Thyroid gland (tissue), 4 donors: ENCODE measurements around the gene EBPL.

ENCODE experiments used
- POLR2A ChIP-seq, 2 donors: fragments of 450-650 bp; IDR thresholded peaks; one replicate each; pipeline ENCODE4 v1.6.1; 2017; ENCODE audit warnings: antibody characterized with exemption in 2 of 2, mild to moderate bottlenecking in 2 of 2, moderate library complexity in 1 of 2
- TF ChIP-seq, protein P1 (sequence below), 6 experiments: fragments of 200-600 bp in 3 of 6; fragments of 450-650 bp in 3 of 6; sonication (generic) in 3 of 6; IDR thresholded peaks; one replicate each; pipeline ENCODE4 v1.5.1; 2016 to 2019; ENCODE audit warnings: antibody characterized with exemption in 6 of 6, mild to moderate bottlenecking in 2 of 6, inconsistent platforms in 1 of 6, moderate library complexity in 1 of 6

GRCh38 chr13:49739498-49740187, 48.4 kb upstream of the EBPL start:
- TF ChIP-seq, protein P1, sequence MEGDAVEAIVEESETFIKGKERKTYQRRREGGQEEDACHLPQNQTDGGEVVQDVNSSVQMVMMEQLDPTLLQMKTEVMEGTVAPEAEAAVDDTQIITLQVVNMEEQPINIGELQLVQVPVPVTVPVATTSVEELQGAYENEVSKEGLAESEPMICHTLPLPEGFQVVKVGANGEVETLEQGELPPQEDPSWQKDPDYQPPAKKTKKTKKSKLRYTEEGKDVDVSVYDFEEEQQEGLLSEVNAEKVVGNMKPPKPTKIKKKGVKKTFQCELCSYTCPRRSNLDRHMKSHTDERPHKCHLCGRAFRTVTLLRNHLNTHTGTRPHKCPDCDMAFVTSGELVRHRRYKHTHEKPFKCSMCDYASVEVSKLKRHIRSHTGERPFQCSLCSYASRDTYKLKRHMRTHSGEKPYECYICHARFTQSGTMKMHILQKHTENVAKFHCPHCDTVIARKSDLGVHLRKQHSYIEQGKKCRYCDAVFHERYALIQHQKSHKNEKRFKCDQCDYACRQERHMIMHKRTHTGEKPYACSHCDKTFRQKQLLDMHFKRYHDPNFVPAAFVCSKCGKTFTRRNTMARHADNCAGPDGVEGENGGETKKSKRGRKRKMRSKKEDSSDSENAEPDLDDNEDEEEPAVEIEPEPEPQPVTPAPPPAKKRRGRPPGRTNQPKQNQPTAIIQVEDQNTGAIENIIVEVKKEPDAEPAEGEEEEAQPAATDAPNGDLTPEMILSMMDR (IDR thresholded peaks at IDR 0.05), result no peak
- TF ChIP-seq POLR2A (IDR thresholded peaks at IDR 0.05), result no peak
